Measurements from ENCODE around the gene CCDC43.
"Not testable (repeated sequence)": the region's sequence is repeated elsewhere in the genome, so short reads cannot be mapped to it uniquely, and the experiment has no call there.

The CCDC43 gene

DNA sequence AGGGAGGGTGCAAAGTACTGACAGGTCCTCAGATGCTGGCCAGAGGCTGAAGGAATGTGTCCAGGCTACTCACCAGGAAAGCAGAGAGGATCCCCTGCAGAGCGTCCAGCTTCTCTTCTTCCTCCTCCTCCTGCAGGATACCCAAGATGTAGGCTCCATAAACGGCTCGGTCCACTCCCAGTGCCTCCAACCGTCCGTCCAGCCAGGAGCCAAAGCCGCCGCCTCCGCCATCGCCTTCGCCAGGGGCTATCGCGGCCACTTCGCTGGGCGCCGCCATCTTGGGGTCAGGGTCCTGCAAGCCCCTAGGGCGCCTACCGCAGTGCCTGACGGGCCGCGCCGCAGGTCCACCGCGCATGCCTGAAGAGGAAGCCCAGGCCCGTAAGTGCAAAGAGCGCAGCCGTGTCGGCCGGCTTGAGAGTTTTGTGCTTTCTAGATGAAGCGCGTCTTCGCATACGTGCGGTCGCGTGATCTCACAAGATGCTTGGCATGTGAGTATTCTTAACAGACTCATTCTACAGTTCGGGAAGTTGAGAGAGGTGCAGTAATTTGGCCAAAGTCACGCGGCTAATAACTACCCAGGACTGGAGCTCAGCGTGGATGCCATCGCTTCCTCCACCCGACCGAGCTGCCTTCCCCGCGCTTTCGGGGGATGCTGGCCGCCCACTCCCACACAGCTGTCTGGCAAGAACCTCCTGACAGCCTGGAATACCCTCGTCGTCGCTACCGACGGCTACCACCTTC, at the start of gene CCDC43:
CCDC43 (minus strand) TSS at position 300 of the 741 bp plus-strand sequence; CDS start at position 277, 23 bp downstream.
- peak; percentile 82 for DNase-seq

DNA sequence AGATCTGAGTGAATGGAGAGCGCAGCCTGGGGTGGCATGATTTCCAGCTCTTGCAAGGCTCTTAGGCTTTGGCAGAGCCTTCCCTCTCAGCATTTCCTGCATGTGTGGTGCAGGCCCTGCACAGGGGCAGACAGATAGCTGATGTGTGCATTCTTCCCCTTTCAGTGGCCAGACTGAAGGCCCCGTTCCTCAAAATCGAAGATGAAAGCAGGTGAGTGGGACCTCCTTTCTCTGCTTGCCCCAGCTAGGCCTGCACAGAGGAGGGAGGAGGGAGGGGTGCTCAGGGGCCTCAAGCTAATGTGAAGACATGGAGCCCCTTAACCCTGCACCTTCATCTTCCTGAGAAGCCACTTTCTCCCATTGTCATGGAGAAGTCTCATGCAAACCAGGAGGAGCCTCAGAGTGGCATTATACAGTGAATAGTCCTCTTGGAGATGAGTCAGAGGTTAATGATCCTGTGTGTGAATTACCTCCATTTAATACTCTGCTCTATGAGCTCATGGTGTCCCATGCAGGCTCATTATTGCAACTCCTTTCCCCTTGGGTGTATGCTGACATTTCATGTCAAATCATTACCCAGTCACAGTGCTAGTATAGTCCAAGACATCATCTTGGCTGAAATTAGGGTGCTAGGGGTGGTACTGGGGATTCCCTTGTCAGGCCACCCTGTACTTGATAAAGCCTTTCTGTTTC, 48.8 kb upstream of the CCDC43 start:
- no peak for DNase-seq

- DNase-seq, result no peak
Observed at GRCh38 chr17:44736551-44737240, 47.1 kb upstream of the CCDC43 start.

- DNase-seq, result no peak
Observed at GRCh38 chr17:44734272-44734671, 44.7 kb upstream of the CCDC43 start.

GRCh38 chr17:44733753-44734152, 44.2 kb upstream of the CCDC43 start:
- no peak for DNase-seq

GRCh38 chr17:44726121-44726520, 36.5 kb upstream of the CCDC43 start:
- DNase-seq, result not testable (repeated sequence)

DNA sequence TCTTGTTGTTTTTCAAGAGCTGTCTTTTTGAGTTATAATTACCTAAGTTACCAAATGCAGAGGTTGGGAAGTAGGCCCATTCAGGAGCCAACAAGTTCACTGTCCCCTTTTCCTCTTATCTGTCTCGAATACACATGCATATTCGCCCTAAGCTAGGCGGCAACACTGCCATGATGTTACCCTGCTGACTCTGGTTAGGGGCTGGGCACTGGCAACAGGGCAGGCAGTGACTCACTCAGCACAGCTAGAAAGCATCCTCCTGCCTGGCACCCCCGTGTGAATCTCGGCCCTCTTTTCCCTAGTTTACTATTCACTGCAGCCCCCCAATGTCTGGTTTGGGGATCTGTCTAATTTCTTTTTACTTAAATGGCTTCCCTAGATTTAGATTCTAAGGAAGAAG, 32.7 kb upstream of the CCDC43 start:
- no peak for DNase-seq

- DNase-seq, result no peak
Observed at GRCh38 chr17:44719444-44719843, 29.9 kb upstream of the CCDC43 start.

DNA sequence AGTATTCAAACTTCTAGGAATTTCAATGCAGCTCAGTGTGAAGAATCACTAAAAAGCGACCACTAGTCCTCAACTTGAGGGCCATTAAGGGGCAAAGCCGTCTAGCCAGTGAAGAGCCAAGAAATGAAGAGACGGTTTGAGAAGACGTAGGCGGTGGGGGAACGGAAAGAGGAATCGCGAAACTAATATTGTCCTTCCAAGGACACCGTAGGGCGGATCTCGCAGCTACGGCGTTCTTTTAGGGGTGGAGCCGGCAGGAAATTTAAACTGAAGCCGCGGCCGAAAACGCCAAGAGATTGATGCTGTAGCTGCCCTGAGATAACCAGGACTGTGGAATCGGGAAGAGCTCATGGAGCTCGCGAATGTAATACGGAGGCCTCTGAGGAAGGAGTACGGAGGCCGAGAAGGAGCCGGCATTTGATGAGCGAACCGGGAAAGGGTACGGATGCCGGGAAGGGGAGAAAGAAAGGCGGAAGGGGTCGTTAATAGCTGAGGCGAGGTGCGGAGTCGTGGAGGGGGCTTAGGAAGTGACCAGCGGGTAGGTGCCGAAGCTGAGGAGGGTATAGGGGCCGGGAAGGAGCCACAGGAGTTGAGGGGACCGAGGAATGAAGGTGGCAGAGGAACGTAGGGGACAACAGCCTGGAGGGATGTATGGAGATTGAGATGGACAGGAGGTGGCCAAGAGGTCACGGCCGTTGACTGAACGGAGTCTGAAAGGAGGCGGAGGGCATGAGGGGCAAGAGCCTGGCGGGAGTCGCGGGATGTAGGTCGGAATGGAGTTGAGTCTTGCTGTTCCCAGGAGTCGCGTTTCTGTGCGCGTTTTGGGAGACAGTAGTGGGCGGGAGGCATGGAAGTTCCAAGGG, 19.1 kb upstream of the CCDC43 start, which contains the start of gene DBF4B:
DBF4B (plus strand) TSS at position 265 of the 863 bp plus-strand sequence; CDS start at position 421, 156 bp downstream.
- DNase-seq, result peak; percentile 65

- no peak for DNase-seq
Observed at GRCh38 chr17:44707755-44708400, 18.3 kb upstream of the CCDC43 start.

DNA sequence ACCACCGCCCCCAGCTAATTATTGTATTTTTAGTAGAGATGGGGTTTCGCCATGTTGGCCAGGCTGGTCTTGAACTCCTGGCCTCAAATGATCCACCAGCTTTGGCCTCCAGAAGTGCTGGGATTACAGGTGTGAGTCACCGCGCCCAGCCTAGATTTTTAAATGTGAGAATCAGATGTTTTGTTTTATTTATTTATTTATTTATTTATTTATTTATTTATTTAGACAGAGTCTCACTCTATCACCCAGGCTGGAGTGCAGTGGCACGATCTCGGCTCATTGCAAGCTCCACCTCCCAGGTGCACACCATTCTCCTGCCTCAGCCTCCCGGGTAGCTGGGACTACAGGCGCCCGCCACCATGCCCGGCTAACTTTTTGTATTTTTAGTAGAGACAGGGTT, 10.7 kb upstream of the CCDC43 start:
- not testable (repeated sequence) for DNase-seq

DNA sequence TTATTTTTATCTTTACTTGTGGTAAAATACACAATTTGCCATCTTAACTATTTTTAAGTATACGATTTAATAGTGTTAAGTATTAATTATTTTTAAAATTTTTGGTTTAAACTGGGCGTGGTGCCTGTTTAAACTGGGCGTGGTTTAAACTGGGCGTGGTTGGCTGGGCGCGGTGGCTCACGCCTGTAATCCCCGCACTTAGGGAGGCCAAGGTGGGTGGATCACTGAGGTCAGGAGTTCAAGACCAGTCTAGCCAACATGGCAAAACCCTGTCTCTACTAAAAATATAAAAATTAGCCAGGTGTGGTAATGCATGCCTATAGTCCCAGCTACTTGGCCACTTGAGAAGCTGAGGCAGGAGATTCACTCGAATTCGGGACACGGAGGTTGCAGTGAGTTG, 4.0 kb upstream of the CCDC43 start:
- no peak for DNase-seq

- DNase-seq, result not testable (repeated sequence)
Observed at GRCh38 chr17:44690746-44691306, 1.2 kb upstream of the CCDC43 start.

- no peak for DNase-seq
Observed at GRCh38 chr17:44688675-44689476, 700 bp downstream of the CCDC43 start.

DNA sequence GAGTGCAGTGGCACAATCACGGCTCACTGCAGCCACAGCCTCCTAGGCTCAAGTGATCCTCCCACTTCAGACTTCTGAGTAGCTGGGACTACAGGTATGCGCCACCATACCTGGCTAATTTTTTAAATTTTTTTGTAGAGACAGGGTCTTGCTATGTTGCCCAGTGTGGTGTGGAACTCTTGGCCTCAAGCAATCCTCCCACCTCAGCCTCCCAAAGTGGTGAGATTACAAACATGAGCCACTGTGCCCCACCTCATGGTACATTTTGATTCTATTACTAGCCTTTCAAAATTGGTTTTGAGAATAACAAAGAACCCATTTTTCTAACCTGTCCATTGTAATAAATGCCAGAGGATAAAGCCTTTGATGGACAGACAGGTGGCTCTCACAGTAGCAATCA, 1.4 kb downstream of the CCDC43 start:
- DNase-seq, result no peak

DNA sequence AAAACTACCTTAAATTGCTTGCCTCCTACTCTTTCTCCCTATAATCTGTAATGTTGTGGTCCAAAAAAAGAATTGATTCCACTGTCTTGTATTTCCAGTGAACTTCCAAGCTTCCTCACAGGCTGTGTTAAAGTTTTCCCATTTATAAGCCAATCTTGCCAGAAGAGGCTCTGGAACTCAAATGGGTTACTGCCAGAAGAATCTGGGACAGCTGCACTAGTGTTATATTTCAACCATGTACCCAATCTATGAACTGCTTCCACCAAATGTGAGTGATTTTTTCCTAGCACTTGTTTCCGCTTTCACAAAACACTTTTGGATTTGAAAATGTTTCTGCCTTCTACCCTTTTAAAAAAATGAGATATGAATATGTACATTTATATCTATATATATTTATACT, 1.8 kb downstream of the CCDC43 start:
- no peak for DNase-seq

DNA sequence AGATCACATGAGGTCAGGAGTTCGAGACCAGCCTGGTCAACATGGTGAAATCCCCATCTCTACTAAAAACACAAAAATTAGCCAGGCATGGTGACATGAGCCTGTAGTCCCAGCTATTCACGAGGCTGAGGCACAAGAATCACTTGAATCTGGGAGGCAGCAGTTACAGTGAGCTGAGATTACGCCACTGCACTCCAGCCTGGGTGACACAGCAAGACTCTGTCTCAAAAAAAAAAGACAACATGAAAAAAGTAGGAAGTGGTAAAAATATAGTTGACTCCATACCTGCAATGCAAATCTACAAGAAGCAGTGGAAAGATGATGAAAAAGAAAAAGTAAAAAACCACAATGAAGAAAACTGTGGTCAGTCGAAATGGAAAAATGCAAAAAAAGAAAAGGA, 6.3 kb downstream of the CCDC43 start:
- not testable (repeated sequence) for DNase-seq

- DNase-seq, result no peak
Observed at GRCh38 chr17:44677136-44677535, 12.4 kb downstream of the CCDC43 start.

DNA sequence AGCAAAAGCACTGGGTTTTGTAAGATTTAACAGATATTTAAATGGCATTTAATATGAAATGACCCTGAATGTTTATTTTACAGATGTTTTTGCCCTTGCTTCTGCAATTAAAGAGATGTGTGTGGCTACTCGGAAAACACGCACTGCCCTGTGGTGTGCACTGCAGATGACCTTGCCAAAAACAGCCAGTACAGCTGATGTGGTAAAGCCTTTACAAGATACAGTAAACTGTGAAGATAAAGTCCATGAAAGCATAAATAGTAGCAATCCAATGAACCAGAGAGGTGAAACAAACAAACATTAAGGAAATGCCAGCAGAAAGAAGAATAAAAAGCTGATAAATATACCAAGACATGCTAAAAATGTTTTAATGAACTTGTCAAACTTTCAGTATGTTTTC, 15.7 kb downstream of the CCDC43 start:
- DNase-seq, result no peak

- DNase-seq, result no peak
Observed at GRCh38 chr17:44672479-44673093, 17.0 kb downstream of the CCDC43 start.

Data from NK-92 treated with Interleukin-12 subunit alpha and Interleukin-12 subunit beta, amount 100 ng/mL, for 24 hours (cell line).